HepG2 (cell line): Measurements from ENCODE around the gene GATAD2B. TPM values are rescaled to one million over a fixed set of nuclear protein-coding genes. Genes with fewer than 3 reads are reported as not detected.

Source experiments
- ASH2L ChIP-seq: fragments of 300-600, 200-600 bp; sonication (generic); IDR thresholded peaks from 2 replicates; pipeline ENCODE4 v1.7.0; 2017; ENCODE audit warnings: low read depth, mild to moderate bottlenecking, moderate library complexity, mixed read lengths, low read length; ENCODE audit not compliant: insufficient read length
- CCAR2 ChIP-seq: fragments of 200-400 bp; formaldehyde crosslinking; optimal IDR thresholded peaks from 2 replicates; pipeline ENCODE3; 2018; ENCODE audit warnings: low read depth, mild to moderate bottlenecking, low read length, moderate library complexity
- EHMT2 ChIP-seq: fragments of 200-600 bp; sonication (generic); IDR thresholded peaks from 2 replicates; pipeline ENCODE4 v1.7.0; 2017; ENCODE audit warnings: antibody characterized with exemption, low read depth, low read length, borderline replicate concordance
- GLI4 ChIP-seq: sonication (generic); formaldehyde crosslinking; IDR thresholded peaks from 2 replicates; pipeline ENCODE4 v1.5.1; 2020; ENCODE audit warnings: missing genetic modification reagents, mild to moderate bottlenecking, moderate library complexity, borderline replicate concordance
- GZF1 ChIP-seq: sonication (generic); formaldehyde crosslinking; IDR thresholded peaks from 2 replicates; pipeline ENCODE4 v1.5.1; 2020; ENCODE audit warnings: mild to moderate bottlenecking, missing genetic modification reagents
- HDAC6 ChIP-seq: fragments of 200-600 bp; sonication (generic); IDR thresholded peaks from 2 replicates; pipeline ENCODE4 v1.7.0; 2017; ENCODE audit warnings: mild to moderate bottlenecking, antibody characterized with exemption, low read length, low read depth
- IKZF1 ChIP-seq: fragments of 450-650 bp; IDR thresholded peaks from 2 replicates; pipeline ENCODE4 v1.7.1; 2016
- IRF1 ChIP-seq: sonication (generic); formaldehyde crosslinking; IDR thresholded peaks from 2 replicates; pipeline ENCODE4 v1.4.0; 2020; ENCODE audit warnings: low read depth, mild to moderate bottlenecking, missing genetic modification reagents
- JUNB ChIP-seq: sonication (generic); formaldehyde crosslinking; IDR thresholded peaks from 2 replicates; pipeline ENCODE4 v1.8.0; 2022; ENCODE audit warnings: missing genetic modification reagents, mild to moderate bottlenecking, borderline replicate concordance
- KDM2A ChIP-seq: sonication (generic); formaldehyde crosslinking; IDR thresholded peaks from 2 replicates; pipeline ENCODE4 v1.4.0; 2020; ENCODE audit warnings: low read depth, missing genetic modification reagents, borderline replicate concordance
- MAFG ChIP-seq: sonication (generic); formaldehyde crosslinking; IDR thresholded peaks from 2 replicates; pipeline ENCODE4 v1.5.1; 2020; ENCODE audit warnings: mild to moderate bottlenecking, missing genetic modification reagents
- MIXL1 ChIP-seq: IDR thresholded peaks from 2 replicates; pipeline ENCODE4 v1.6.1; 2016
- MXD3 ChIP-seq: IDR thresholded peaks from 2 replicates; pipeline ENCODE4 v1.6.1; 2016; ENCODE audit warnings: mild to moderate bottlenecking, missing biosample characterization, missing genetic modification reagents
- NFATC3 ChIP-seq: sonication (generic); formaldehyde crosslinking; IDR thresholded peaks from 2 replicates; pipeline ENCODE4 v1.5.1; 2020; ENCODE audit warnings: mild to moderate bottlenecking, missing genetic modification reagents
- NR1H2 ChIP-seq: sonication (generic); formaldehyde crosslinking; IDR thresholded peaks from 2 replicates; pipeline ENCODE4 v1.8.1; 2022; ENCODE audit warnings: low read depth, missing genetic modification reagents, borderline replicate concordance
- POLR2G ChIP-seq: fragments of 200-400 bp; formaldehyde crosslinking; IDR thresholded peaks from 2 replicates; pipeline ENCODE4 v1.6.1; 2018; ENCODE audit warnings: mild to moderate bottlenecking, low read depth, low read length, moderate library complexity
- TCF7 ChIP-seq: sonication (generic); IDR thresholded peaks from 2 replicates; pipeline ENCODE4 v1.6.1; 2016; ENCODE audit warnings: antibody characterized with exemption, low read depth
- THAP11 ChIP-seq: IDR thresholded peaks from 2 replicates; pipeline ENCODE4 v1.6.1; 2016; ENCODE audit warnings: missing biosample characterization, missing genetic modification reagents
- ZBTB14 ChIP-seq: sonication (generic); formaldehyde crosslinking; IDR thresholded peaks from 2 replicates; pipeline ENCODE4 v1.4.0; 2020; ENCODE audit warnings: missing genetic modification reagents
- ZBTB49 ChIP-seq: sonication (generic); formaldehyde crosslinking; IDR thresholded peaks from 2 replicates; pipeline ENCODE4 v1.4.0; 2020; ENCODE audit warnings: missing genetic modification reagents, borderline replicate concordance
- ZBTB7A ChIP-seq: sonication (generic); formaldehyde crosslinking; IDR thresholded peaks from 2 replicates; pipeline ENCODE4 v1.8.0; 2022; ENCODE audit warnings: mild to moderate bottlenecking, missing genetic modification reagents
- ZFP37 ChIP-seq: sonication (generic); formaldehyde crosslinking; IDR thresholded peaks from 2 replicates; pipeline ENCODE4 v1.4.0; 2020; ENCODE audit warnings: missing genetic modification reagents, borderline replicate concordance
- ZFP82 ChIP-seq: sonication (generic); formaldehyde crosslinking; IDR thresholded peaks from 2 replicates; pipeline ENCODE4 v1.5.1; 2020; ENCODE audit warnings: mild to moderate bottlenecking, missing genetic modification reagents, borderline replicate concordance
- ZMAT5 ChIP-seq: sonication (generic); formaldehyde crosslinking; IDR thresholded peaks from 2 replicates; pipeline ENCODE4 v1.5.0; 2020; ENCODE audit warnings: mild to moderate bottlenecking, low read depth, missing genetic modification reagents, borderline replicate concordance
- ZNF12 ChIP-seq: sonication (generic); formaldehyde crosslinking; IDR thresholded peaks from 2 replicates; pipeline ENCODE4 v1.5.0; 2020; ENCODE audit warnings: missing genetic modification reagents
- ZNF558 ChIP-seq: sonication (generic); formaldehyde crosslinking; IDR thresholded peaks from 2 replicates; pipeline ENCODE4 v1.9.0; 2022; ENCODE audit warnings: mild to moderate bottlenecking, missing genetic modification reagents, borderline replicate concordance
- ZNF773 ChIP-seq: sonication (generic); formaldehyde crosslinking; IDR thresholded peaks from 2 replicates; pipeline ENCODE4 v1.4.0; 2020; ENCODE audit warnings: missing genetic modification reagents, borderline replicate concordance
- ZNF891 ChIP-seq: sonication (generic); formaldehyde crosslinking; IDR thresholded peaks from 2 replicates; pipeline ENCODE4 v1.5.0; 2020; ENCODE audit warnings: mild to moderate bottlenecking, missing genetic modification reagents
- polyA plus RNA-seq, 8 experiments: library from polyadenylated mRNA; depleted of rRNA in 3 of 8; stranded (reverse) in 7 of 8; unstranded in 1 of 8; fragments of >200 nt; fragmentation: Illumina TruSeq in 4 of 8; extraction: Trizol in 4 of 8; gene quantifications; 2 replicates each; pipeline versions ENCODE4 v1.2.1 to v1.2.3, GENCODE V29; 2011 to 2016; ENCODE audit warnings: low read depth in 4 of 8, missing spikeins in 1 of 8, mixed read lengths in 1 of 8; ENCODE audit not compliant: insufficient read depth in 1 of 8
- total RNA-seq, 5 experiments: library from RNA; depleted of rRNA; stranded (reverse); fragments of >200 nt; fragmentation: Illumina TruSeq; extraction: Trizol; gene quantifications; 2 replicates each; pipeline ENCODE4 v1.2.3, GENCODE V29; 2016; ENCODE audit warnings: low read depth in 1 of 5

The GATAD2B gene
- total and polyA plus RNA-seq, 2 of the 13 experiments (the other 11 are each of a cell fraction or from before 2014, with no cell fraction given): 3.2 to 5.2 TPM

GRCh38 chr1:153953859-153954365, 31.1 kb upstream of the GATAD2B start (continued):
- 0 out of 2 replicates have a peak, but pooled peaks have one; percentile 17 for TF ChIP-seq POLR2G
- TF ChIP-seq KDM2A (CRISPR knock-in tag): peak; percentile 46; the same call in 1 of the 2 replicates
- TF ChIP-seq EHMT2: peak; percentile 86; the same call in 1 of the 2 replicates
- TF ChIP-seq ZBTB49: no peak
- TF ChIP-seq ZBTB7A (CRISPR knock-in tag): no peak
- no peak for TF ChIP-seq ZFP82 (CRISPR knock-in tag)
- TF ChIP-seq ZNF773: no peak
- no peak for TF ChIP-seq NR1H2 (CRISPR knock-in tag)
- TF ChIP-seq ZNF12 (CRISPR knock-in tag): no peak
- no peak for TF ChIP-seq MXD3
- TF ChIP-seq ASH2L: peak; percentile 58
- TF ChIP-seq IRF1 (CRISPR knock-in tag): no peak
- TF ChIP-seq IKZF1: no peak
- TF ChIP-seq HDAC6: no peak
- TF ChIP-seq THAP11: peak; percentile 80
- TF ChIP-seq ZMAT5 (CRISPR knock-in tag): no peak
- TF ChIP-seq TCF7: no peak
- no peak for TF ChIP-seq GZF1 (CRISPR knock-in tag)
- 0 out of 2 replicates have a peak, but pooled peaks have one; percentile 40 for TF ChIP-seq NFATC3
- no peak for TF ChIP-seq ZBTB14 (CRISPR knock-in tag)
- TF ChIP-seq GLI4 (CRISPR knock-in tag): no peak
- no peak for TF ChIP-seq JUNB (CRISPR knock-in tag)
- TF ChIP-seq MAFG (CRISPR knock-in tag): no peak
- no peak for TF ChIP-seq ZNF558 (CRISPR knock-in tag)
- TF ChIP-seq ZFP37: no peak
- TF ChIP-seq MIXL1 (CRISPR knock-in tag): no peak
- no peak for TF ChIP-seq ZNF891 (CRISPR knock-in tag)
- TF ChIP-seq CCAR2: no peak
